ENCODE measurements around the gene IAH1.

The IAH1 gene

DNA sequence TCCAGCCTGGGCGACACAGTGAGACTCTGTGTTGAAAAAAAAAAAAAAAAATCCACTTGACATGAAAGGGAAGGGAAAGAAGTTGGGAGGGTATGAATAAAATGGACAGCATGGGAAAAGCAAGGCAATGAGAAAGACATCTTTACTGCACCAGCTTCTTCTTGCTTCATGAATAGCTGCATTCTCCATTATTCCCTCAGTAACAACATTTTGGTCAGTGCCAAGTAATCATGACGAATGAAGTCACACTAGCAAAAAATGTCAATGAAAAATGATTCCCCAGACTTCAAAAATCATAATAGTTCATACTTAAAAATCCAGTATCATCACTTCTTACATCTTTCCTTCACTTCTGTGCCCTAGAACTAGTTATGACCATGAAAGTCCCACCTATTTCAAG lies 50.9 kb downstream of the IAH1 start:
- in situ Hi-C loops (cut with HindIII; ENCODE audit: low sequenced_read_pairs): no loop called here

DNA sequence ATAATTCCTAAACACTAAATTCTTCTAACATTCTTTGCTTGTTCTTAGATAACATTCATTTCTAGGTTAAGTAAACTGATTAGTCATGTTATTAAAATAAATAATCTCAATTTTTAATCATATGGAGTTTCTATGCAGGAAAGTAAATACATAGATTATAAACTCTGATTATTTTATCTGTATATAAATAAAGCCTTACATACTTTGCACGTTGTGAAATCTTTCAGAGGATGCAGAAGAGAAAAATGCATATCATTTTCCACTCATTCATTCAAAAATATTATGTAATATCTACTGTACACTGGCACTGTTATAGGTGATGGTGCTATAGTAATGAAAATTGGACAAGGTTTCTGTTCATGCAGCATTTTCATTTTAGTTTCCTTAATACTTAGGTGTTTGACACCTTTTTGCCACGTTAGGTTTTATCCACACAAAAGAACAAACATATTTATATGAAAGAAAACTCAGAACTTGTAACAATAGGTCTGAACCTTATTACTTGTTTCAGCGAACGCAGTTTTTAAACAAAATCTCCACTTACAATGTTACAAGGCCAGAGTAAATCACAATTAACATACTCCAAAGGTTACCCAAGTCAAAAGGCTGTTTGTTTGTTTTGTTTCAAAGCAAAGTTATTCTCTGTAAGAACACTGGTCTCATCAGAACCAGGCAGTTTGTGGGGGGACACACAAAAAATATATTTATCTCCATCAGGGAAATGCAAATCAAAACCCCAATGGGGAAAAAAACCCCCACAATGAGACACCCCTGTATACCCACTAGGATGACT lies 53.8 kb downstream of the IAH1 start:
- in situ Hi-C loops (cut with HindIII; ENCODE audit: low sequenced_read_pairs): no loop called here

DNA sequence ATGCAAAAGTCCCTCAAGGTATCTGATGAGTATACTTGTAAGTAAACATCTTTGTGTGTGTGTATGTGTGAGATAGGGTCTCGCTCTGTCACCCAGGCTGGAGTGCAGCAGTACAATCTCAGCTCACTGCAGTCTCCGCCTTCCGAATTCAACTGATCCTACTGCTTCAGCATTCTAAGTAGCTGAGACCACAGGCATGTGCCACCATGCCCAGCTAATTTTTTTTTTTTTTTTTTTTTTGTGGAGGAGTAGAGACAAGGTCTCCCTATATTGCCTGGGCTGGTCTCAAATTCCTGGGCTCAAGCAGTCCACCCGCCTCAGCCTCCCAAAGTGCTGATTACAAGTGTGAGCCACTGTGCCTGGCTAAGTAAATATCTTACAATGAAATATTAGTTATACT lies 58.1 kb downstream of the IAH1 start:
- in situ Hi-C loops (cut with HindIII; ENCODE audit: low sequenced_read_pairs): no loop called here

DNA sequence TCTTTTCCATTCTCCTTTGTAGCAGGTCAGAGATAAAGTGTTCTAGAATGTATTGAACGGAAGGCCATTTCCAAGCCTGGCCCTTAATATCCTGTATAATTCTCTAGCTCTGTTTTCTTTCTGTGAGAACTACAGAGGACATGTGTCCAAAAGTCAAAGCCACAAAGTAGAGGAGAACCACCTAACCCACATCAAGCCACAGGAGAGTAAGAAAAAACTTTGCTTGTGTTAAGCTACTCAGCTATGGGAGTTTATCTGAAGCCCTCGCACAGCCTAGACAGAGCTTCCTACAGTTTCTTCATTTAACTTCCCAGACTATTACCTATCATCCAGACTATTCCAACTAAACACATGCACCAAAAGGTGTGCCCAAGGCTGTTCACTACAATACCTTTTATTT lies 59.3 kb downstream of the IAH1 start:
- in situ Hi-C loops (cut with HindIII; ENCODE audit: low sequenced_read_pairs): no loop called here

DNA sequence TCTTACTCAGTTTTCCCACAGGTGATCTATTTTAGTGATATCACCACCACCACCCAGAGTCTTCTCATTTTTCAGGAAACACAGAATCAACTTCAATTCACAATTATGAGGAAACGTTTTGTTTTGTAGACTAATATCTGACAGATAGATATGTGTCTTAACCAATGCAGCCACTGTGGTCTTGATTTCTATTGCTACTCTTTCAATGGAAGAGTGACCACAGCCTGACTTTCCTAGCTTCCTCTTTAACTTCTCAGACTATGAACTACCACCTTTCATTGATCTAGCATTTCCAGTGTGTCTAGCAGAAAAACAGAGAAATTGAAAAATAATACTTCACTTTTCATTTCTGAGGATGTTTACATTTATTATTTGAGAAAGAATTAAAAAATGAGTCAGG lies 60.8 kb downstream of the IAH1 start:
- in situ Hi-C loops (cut with HindIII; ENCODE audit: low sequenced_read_pairs): no loop called here

DNA sequence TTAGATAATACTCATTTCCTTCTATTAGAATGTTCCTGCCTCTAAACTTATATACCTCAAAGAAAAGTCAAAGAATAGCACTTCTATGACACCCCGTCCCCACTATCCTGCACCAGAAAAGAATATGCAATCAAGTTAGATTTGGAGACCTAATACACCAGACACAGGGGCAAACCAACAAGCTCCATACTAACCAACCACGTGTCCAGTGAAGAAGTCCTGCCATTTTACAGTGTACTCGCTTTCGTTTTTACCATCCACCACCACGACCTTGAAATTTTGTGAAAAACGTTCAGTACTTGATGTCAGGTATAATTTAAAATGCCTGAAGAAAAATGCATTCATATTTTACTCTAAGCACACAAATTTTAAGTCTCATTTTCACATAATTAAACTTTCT lies 62.2 kb downstream of the IAH1 start:
- in situ Hi-C loops (cut with HindIII; ENCODE audit: low sequenced_read_pairs): no loop called here

DNA sequence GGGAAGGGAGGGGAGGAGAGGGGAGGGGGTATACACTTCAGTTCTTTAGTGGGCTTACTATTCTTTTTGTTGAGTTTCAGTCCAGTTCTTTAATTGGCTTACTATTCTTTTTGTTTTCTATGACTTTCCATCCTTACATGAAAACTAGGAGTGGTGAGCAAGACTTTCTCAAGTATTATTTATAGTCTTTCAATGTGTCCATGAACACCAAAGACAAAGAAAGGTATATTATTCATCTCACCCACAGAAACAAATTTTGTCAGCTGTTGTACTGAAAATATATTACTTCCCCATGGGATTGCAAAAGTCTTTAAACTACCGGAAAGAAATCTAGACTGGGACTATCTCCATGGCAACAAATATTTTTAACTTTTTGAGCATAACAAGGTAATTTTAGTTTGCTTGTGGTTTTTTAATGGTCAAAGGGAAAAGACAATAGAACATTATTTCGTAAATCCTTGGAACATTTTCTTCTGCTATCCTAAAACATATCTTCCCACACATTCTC lies 63.7 kb downstream of the IAH1 start:
- in situ Hi-C loops (cut with HindIII; ENCODE audit: low sequenced_read_pairs): no loop called here
